SU-DHL-6 (cell line): ENCODE measurements around the gene NAPA.

Experiments used
- H2AFZ ChIP-seq: fragments of 200-600 bp; sonication (generic); 2 replicates; pipeline ENCODE4 v1.6.1; 2014; ENCODE audit warnings: low read depth, mild to moderate bottlenecking, moderate library complexity, mixed read lengths, antibody characterized with exemption, low read length; ENCODE audit not compliant: severe bottlenecking
- H3F3A ChIP-seq: fragments of 200-600 bp; shearing (Covaris generic); 2 replicates; pipeline ENCODE4 v1.6.0; 2016; ENCODE audit warnings: antibody characterized with exemption, mild to moderate bottlenecking; ENCODE audit not compliant: insufficient read depth
- H3K27ac ChIP-seq: fragments of 200-600 bp; sonication (generic); 2 replicates; pipeline ENCODE4 v1.5.1; 2016; ENCODE audit warnings: low read depth, mild to moderate bottlenecking, low read length, moderate library complexity, mixed read lengths
- H3K27me3 ChIP-seq: fragments of 200-600 bp; sonication (generic), shearing (Covaris generic); 2 replicates; pipeline ENCODE4 v1.6.0; 2014; ENCODE audit warnings: mild to moderate bottlenecking, low read length
- H3K36me3 ChIP-seq: fragments of 200-600 bp; sonication (generic); 2 replicates; pipeline ENCODE4 v1.6.1; 2014; ENCODE audit warnings: mild to moderate bottlenecking, low read length, mixed read lengths
- H3K4me2 ChIP-seq: fragments of 300-600, 200-600 bp; shearing (Covaris generic), sonication (generic); 2 replicates; pipeline ENCODE4 v1.6.0; 2014; ENCODE audit warnings: low read length, low read depth, mild to moderate bottlenecking; ENCODE audit not compliant: poor library complexity, severe bottlenecking
- H3K4me3 ChIP-seq: fragments of 200-600 bp; sonication (generic); 2 replicates; pipeline ENCODE4 v1.5.1; 2014; ENCODE audit warnings: antibody characterized with exemption, low read length, mild to moderate bottlenecking, mixed read lengths; ENCODE audit not compliant: insufficient read depth, poor library complexity, severe bottlenecking
- H3K79me2 ChIP-seq: fragments of 200-600 bp; sonication (generic); 2 replicates; pipeline ENCODE4 v1.6.1; 2014; ENCODE audit warnings: mild to moderate bottlenecking, low read length, moderate library complexity; ENCODE audit not compliant: insufficient read depth
- H3K9ac ChIP-seq: fragments of 200-600 bp; sonication (generic); 2 replicates; pipeline ENCODE4 v1.7.0; 2014; ENCODE audit warnings: mild to moderate bottlenecking, low read length
- H3K9me2 ChIP-seq: fragments of 200-600 bp; sonication (generic); replicated peaks from 2 replicates; pipeline ENCODE4 v1.6.1; 2014; ENCODE audit warnings: low read length; ENCODE audit not compliant: insufficient read depth
- H3K9me3 ChIP-seq: fragments of 200-600 bp; sonication (generic); 2 replicates; pipeline ENCODE4 v1.6.1; 2014; ENCODE audit warnings: low read length, mixed read lengths; ENCODE audit not compliant: insufficient read depth
- H4K20me1 ChIP-seq: fragments of 200-600 bp; sonication (generic); 2 replicates; pipeline ENCODE4 v1.6.1; 2014; ENCODE audit warnings: low read depth, mild to moderate bottlenecking, antibody characterized with exemption, low read length, moderate library complexity, mixed read lengths
- CTCF ChIP-seq: fragments of 200-600 bp; sonication (generic); IDR thresholded peaks from one replicate; pipeline ENCODE4 v1.5.1; 2017; ENCODE audit warnings: antibody characterized with exemption, mild to moderate bottlenecking, low read length, moderate library complexity; ENCODE audit not compliant: insufficient read depth, poor library complexity, severe bottlenecking
- EZH2phosphoT487 ChIP-seq: fragments of 200-600 bp; sonication (generic), shearing (Covaris generic); conservative IDR thresholded peaks from 2 replicates; pipeline ENCODE4 v1.6.1; 2018; ENCODE audit warnings: mild to moderate bottlenecking, antibody characterized with exemption, low read length, moderate library complexity, mixed read lengths

NAPA gene

GRCh38 chr19:47520343-47520806 is 5.5 kb upstream of the NAPA start:
- H2AFZ ChIP-seq: no peak overlapping the region
- H3K4me2 ChIP-seq: no peak overlapping the region
- no peaks in the 10 kb centered on the region for H3K27me3 ChIP-seq
- no peaks in the 10 kb centered on the region for H3K9me3 ChIP-seq
- no peak overlapping the region for H3K9ac ChIP-seq
- no peak overlapping the region for H3K27ac ChIP-seq
- no peak overlapping the region for H3K4me3 ChIP-seq
- no peaks in the 10 kb centered on the region for H3K9me2 ChIP-seq
- TF ChIP-seq CTCF (no peak), EZH2phosphoT487 (no peak)
- H4K20me1 ChIP-seq: no peaks in the 10 kb centered on the region
- peaks cover 11% of the 10 kb centered on the region for H3F3A ChIP-seq
- H3K79me2 ChIP-seq: no peaks in the 10 kb centered on the region
- H3K36me3 ChIP-seq: no peaks in the 10 kb centered on the region

GRCh38 chr19:47518854-47519253 is 4.0 kb upstream of the NAPA start:
- Histone ChIP-seq H3K27ac (no peak overlapping the region), H2AFZ (no peak overlapping the region), H3K9me3 (no peaks in the 10 kb centered on the region), H3K9ac (no peak overlapping the region), H3F3A (peaks cover 11% of the 10 kb centered on the region), H3K4me2 (peak overlapping the region; percentile 55), H3K79me2 (peaks cover 9% of the 10 kb centered on the region), H3K4me3 (no peak overlapping the region), H3K9me2 (no peaks in the 10 kb centered on the region), H3K27me3 (no peaks in the 10 kb centered on the region), H3K36me3 (no peaks in the 10 kb centered on the region), H4K20me1 (no peaks in the 10 kb centered on the region)
- no peak for TF ChIP-seq CTCF
- TF ChIP-seq EZH2phosphoT487: no peak

- Histone ChIP-seq H2AFZ (no peak overlapping the region), H3K79me2 (peaks cover 16% of the 10 kb centered on the region), H3F3A (peaks cover 11% of the 10 kb centered on the region), H3K27me3 (no peaks in the 10 kb centered on the region), H4K20me1 (no peaks in the 10 kb centered on the region), H3K4me2 (peak overlapping the region; percentile 55), H3K9ac (no peak overlapping the region), H3K36me3 (no peaks in the 10 kb centered on the region), H3K27ac (peak overlapping the region; percentile 32; the same call in 1 of the 2 replicates), H3K4me3 (no peak overlapping the region), H3K9me2 (no peaks in the 10 kb centered on the region), H3K9me3 (no peaks in the 10 kb centered on the region)
- TF ChIP-seq CTCF: no peak
- TF ChIP-seq EZH2phosphoT487: peak; percentile 99
These were observed 3.3 kb upstream of the NAPA start for GRCh38 chr19:47518139-47518538.
